GM18511 (cell line): ENCODE results near the gene GIMAP1.
"Not testable (repeated sequence)": the region's sequence is repeated elsewhere in the genome, so short reads cannot be mapped to it uniquely, and the experiment has no call there.

Experiments used
- ATAC-seq: cut with Tn5 transposase; IDR thresholded peaks from one replicate; pipeline ENCODE4 v1.9.1; 2021; ENCODE audit warnings: mild to moderate bottlenecking, moderate library complexity; ENCODE audit not compliant: unreplicated experiment

Gene GIMAP1

GRCh38 chr7:150716368-150716767 is at the start of gene GIMAP1:
TSS of gene GIMAP1 (plus strand) at chr7:150716613. CDS start at chr7:150719048, 2,435 bp downstream.
- peak; percentile 81 for ATAC-seq

DNA sequence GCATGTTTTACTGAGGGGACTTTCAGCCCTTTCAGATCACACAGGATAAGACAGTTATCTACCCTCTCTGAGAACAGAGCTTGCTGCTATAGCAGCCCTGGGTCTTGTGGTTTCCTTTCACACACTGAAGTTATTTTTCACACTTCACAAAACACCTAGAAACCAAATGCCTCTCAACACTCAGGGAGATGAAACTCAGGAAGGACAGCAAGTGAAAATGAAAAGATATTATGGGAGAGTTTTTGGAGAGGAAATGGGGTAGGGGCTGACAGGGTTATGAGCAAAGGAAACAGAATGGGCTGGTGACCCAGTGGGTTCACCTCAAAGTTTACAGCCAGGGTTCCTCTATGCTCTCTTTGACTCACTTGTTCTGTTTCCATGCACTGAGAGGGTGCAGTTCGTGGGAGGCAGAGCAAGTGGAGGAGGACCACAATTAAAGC is 47.9 kb upstream of the GIMAP1 start:
- ATAC-seq, result peak; percentile 88

- no peak for ATAC-seq
Measured at GRCh38 chr7:150668977-150669376, 47.4 kb upstream of the GIMAP1 start.

DNA sequence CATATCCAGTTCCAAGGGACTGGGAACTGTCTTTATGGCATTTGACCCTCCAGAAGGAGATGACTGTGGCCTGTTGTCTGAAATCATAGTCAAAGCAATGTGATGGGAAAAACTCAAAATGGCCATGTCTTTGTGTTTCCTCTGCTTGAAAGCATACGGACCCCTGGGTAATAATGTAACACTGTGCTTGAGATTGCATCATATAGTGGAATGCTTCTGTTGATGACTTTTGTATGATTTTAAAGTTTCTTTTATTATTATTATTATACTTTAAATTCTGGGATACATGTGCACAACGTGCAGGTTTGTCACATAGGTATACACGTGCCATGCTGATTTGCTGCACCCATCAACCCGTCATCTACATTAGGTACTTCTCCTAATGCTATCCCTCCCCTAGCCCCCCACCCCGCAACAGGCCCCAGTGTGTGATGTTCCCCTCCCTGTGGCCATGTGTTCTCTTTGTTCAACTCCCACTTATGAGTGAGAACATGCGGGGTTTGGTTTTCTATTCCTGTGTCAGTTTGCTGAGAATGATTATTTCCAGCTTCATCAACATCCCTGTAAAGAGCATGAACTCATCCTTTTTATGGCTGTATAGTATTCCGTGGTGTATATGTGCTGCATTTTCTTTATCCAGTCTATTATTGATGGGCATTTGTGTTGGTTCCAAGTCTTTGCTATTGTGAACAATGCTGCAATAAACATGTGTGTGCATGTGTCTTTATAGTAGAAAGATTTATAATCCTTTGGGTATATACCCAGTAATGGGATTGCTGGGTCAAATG is 44.4 kb upstream of the GIMAP1 start:
- ATAC-seq, result not testable (repeated sequence)

- ATAC-seq, result no peak
Measured at GRCh38 chr7:150675714-150676113, 40.7 kb upstream of the GIMAP1 start.

DNA sequence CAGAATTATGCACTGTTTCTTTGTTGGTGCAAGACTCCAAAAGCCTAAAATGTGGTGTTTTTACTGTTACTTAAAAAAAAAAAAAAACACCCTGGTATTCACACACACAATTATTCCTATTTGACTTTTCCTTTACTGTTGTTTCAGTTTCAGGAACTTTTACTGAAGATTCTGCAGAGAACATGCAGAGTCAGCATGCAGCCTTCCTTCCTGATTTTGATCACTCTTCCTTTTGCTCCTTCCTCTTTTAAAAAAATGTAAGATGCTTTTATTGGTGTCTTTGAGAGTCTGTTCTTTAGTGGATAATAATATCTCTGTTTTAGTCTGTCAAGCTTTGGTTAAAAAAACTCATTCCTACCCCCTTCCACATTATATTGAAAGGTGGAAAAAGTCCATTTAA is 40.1 kb upstream of the GIMAP1 start:
- not testable (repeated sequence) for ATAC-seq

- ATAC-seq, result not testable (repeated sequence)
Measured at GRCh38 chr7:150676854-150677253, 39.6 kb upstream of the GIMAP1 start.

DNA sequence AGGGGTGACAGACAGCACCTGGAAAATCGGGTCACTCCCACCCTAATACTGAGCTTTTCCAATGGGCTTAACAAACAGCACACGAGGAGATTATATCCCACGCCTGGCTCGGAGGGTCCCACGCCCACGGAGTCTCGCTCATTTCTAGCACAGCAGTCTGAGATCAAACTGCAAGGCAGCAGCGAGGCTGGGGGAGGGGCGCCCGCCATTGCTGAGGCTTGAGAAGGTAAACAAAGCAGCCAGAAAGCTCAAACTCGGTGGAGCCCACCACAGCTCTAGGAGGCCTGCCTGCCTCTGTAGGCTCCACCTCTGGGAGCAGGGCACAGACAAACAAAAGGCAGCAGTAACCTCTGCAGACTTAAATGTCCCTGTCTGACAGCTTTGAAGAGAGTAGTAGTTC is 37.8 kb upstream of the GIMAP1 start:
- ATAC-seq, result not testable (repeated sequence)

GRCh38 chr7:150680364-150680763 is 36.0 kb upstream of the GIMAP1 start:
- not testable (repeated sequence) for ATAC-seq

DNA sequence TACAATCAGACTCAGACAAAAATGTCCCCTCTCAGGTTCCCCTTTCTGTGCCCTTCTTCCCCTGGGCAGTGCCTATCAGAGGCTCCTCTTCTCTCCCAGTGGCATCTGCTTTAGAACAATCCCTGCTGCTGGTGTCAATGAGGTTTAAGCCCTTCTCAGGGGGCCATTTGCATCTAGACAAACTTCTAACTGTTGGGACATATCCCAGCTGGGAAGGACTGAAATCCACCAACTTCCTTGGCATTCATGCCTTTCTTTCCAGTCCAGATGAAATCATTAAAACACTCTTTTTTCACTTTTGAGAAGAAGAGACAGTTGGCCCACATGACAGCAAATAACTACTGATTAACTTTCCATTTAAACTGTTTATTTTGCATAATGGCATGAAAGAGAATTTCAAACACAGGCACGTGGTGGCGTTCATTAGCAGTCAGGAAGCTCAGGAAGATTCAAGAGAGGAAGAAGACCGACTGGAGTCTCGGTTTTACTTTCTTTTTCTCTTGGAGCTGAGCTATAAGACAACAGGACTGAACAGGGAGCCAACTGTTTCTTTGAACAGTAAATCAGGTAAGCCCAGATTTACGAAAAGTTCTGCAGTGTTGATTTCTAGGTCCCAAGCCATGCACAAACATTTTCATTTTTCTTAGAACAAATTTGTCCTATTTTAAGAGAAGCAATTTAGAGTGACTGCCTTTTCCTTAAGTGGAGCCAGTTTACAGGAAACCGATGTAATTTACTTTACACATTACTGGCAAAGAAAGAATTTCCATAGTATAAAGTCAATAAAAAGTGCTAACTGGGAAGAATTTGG is 31.0 kb upstream of the GIMAP1 start, which contains the start of gene GIMAP2:
GIMAP2 (plus strand) TSS at position 488 of the 811 bp plus-strand sequence. CDS start 1,354 bp downstream, outside the sequence.
- peak; percentile 98 for ATAC-seq

DNA sequence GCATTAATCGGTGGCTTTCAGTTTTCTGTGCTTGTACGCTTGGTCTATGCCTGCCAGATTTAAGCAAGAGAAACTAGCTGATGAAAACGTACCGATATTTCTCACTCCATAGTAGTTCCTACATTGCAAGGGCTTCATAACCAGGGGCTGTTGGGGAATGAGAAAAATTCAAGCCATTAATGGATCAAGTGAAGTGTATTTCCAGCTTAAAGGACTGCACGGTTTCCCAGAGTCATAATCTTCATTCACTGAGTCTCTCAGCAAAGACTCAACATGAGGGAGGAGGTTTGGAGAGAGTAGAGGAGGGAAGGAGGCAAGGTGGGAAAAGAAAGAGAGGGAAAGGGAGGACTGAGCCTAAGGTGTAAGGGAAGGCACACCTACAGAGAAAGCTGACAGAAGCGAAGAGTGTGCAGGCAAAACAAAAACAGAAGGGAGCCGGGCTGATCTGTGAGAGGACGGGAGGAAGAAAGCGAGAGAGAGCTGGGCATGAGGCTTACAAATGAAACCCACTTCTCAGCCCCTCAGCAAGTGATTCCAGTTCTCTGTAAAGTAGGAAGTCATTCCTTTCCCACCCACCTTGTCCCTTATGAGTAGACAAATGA is 30.3 kb upstream of the GIMAP1 start:
- peak; percentile 57 for ATAC-seq

DNA sequence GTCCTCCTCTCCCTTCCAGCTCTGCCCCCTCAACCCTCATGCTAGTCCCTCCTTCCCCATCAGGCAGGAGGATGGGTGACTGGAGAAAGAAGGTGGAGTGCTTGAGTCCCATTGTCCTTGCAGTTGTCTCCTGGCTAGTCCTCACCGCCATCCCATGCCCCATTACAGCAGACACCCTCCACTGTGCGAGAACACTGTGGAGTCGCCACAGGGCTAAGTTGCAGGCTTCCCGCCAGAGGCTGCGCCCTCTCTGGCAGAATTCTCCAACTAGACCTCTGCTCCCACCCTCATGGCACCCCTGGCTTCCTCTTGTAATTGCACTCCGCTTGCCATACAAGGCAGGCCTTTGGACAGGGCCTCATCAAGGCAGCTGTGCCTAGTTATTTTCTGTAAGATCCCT is 27.8 kb upstream of the GIMAP1 start:
- no peak for ATAC-seq

GRCh38 chr7:150695654-150696053 is 20.8 kb upstream of the GIMAP1 start:
- ATAC-seq, result no peak

- ATAC-seq, result no peak
Measured at GRCh38 chr7:150703209-150703608, 13.2 kb upstream of the GIMAP1 start.

DNA sequence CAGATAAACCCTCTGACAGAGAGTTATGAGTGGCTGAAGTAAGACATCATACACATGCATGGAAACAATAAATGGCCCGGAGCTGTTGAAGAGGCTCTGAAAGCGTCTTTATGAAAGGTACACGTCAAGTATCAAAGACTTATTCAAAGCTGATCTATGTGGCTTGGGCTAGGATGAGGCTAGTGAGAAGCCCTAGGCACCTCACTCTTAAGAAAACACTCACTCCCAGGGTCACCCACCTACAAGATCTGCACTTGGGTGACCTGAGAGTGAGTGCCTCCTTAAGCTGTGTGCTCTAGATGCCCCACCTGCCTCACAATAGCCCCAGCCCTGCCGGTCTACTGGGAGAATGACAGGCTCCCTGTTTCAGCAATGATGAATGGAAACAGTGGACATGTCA is 1.1 kb upstream of the GIMAP1 start:
- ATAC-seq, result no peak

GRCh38 chr7:150715738-150716137 is 675 bp upstream of the GIMAP1 start:
- ATAC-seq, result no peak

- ATAC-seq, result peak; percentile 11
Measured at GRCh38 chr7:150716939-150717338, 526 bp downstream of the GIMAP1 start.

DNA sequence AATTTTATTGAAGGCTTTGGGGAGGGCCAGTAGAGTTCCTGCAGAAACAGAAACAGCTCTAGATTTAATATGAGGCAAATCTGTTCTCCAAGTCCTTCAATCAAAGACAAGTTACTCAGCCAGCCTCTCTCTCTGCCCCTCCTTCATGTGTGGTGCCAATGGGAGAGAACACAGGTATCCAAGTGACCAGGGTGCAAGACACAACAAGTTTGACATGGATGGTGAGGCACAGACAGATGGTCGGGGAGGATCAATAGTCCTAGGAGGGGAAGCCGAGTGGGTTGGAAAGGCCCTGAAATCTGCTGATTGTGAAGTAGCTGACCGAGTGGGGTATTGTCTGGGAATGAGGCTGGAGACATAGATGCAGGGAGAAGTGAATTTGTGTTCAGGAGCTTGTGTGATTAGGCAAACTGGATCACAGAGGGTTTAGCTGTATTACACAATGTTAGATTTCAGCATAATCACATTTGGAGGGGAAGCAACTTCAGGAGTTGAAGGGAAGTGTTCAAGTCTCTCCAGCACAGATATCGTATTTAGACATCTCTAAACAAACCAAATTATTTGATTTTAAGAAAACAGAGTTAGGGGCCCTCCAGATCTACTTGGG is 1.5 kb downstream of the GIMAP1 start:
- ATAC-seq, result no peak

DNA sequence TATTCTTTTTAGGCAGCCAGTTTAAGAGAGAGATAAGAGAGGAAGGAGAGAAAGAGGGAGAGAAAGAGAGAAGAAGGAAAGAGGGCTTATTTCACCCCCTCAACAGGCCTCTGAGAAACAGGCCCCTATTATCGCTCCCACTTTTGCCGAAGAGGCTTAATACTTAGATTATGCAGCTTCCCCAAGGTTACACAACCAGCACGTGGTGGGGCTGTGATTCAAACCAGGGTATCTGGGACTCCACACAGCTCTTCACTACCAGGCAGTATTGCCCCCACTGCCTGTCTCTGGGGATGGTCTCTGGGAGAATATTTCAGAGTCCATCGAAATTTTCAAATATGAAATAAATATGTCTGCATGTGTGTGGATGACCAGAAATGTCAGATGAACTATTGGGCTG is 3.0 kb downstream of the GIMAP1 start:
- ATAC-seq, result no peak

DNA sequence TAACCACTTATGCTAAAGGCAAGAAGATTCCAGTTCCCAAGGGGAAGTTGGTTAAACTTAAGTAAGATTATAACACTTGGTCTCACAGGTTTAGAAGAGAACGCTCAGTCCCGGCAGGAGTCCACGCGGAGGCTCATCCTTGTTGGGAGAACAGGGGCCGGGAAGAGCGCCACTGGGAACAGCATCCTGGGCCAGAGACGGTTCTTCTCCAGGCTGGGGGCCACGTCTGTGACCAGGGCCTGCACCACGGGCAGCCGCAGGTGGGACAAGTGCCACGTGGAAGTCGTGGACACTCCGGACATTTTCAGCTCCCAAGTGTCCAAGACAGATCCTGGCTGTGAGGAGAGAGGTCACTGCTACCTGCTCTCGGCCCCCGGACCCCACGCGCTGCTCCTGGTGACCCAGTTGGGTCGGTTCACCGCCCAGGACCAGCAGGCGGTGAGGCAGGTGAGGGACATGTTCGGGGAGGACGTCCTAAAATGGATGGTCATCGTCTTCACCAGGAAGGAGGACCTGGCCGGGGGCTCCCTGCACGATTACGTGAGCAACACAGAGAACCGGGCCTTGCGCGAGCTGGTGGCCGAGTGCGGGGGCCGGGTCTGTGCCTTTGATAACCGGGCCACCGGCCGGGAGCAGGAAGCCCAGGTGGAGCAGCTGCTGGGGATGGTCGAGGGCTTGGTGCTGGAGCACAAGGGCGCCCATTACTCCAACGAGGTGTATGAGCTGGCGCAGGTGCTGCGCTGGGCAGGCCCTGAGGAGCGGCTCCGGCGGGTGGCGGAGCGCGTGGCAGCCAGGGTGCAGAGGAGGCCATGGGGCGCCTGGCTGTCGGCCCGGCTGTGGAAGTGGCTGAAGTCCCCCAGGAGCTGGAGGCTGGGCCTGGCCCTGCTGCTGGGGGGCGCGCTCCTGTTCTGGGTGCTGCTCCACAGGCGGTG is 3.8 kb downstream of the GIMAP1 start:
- no peak for ATAC-seq
